WTC11 (cell line): ENCODE results near the gene C12orf43.

Source experiments
- ATF6 ChIP-seq: sonication (generic); formaldehyde crosslinking; IDR thresholded peaks from 2 replicates; pipeline ENCODE4 v1.8.1; 2023; ENCODE audit warnings: mild to moderate bottlenecking, missing genetic modification reagents
- CTCF ChIP-seq: fragments of 200-600 bp; IDR thresholded peaks from 2 replicates; pipeline ENCODE4 v1.8.0; 2022; ENCODE audit warnings: antibody characterized with exemption
- E2F4 ChIP-seq: sonication (generic); formaldehyde crosslinking; IDR thresholded peaks from 2 replicates; pipeline ENCODE4 v1.8.1; 2022; ENCODE audit warnings: low read depth, mild to moderate bottlenecking, moderate library complexity, missing genetic modification reagents, borderline replicate concordance
- FOXK1 ChIP-seq: sonication (generic); formaldehyde crosslinking; IDR thresholded peaks from 2 replicates; pipeline ENCODE4 v1.8.0; 2022; ENCODE audit warnings: mild to moderate bottlenecking, moderate library complexity, missing genetic modification reagents
- IRF1 ChIP-seq: sonication (generic); formaldehyde crosslinking; IDR thresholded peaks from 2 replicates; pipeline ENCODE4 v1.8.0; 2023; ENCODE audit warnings: missing genetic modification reagents
- JUN ChIP-seq: sonication (generic); formaldehyde crosslinking; IDR thresholded peaks from 2 replicates; pipeline ENCODE4 v1.8.0; 2023; ENCODE audit warnings: mild to moderate bottlenecking, missing genetic modification reagents
- MAX ChIP-seq: sonication (generic); formaldehyde crosslinking; IDR thresholded peaks from 2 replicates; pipeline ENCODE4 v1.8.0; 2022; ENCODE audit warnings: mild to moderate bottlenecking, missing genetic modification reagents
- RELA ChIP-seq: sonication (generic); formaldehyde crosslinking; IDR thresholded peaks from 2 replicates; pipeline ENCODE4 v1.8.1; 2022; ENCODE audit warnings: missing genetic modification reagents, mild to moderate bottlenecking, borderline replicate concordance
- USF1 ChIP-seq: sonication (generic); formaldehyde crosslinking; IDR thresholded peaks from 2 replicates; pipeline ENCODE4 v1.8.0; 2022; ENCODE audit warnings: mild to moderate bottlenecking, missing genetic modification reagents

- TF ChIP-seq ATF6 (no peak), IRF1 (CRISPR knock-in tag) (no peak), USF1 (CRISPR knock-in tag) (no peak), MAX (CRISPR knock-in tag) (no peak), CTCF (no peak), JUN (no peak), E2F4 (no peak), RELA (CRISPR knock-in tag) (no peak), FOXK1 (CRISPR knock-in tag) (no peak)
Measured at GRCh38 chr12:121000530-121000929, 15.8 kb downstream of the C12orf43 start.
